MCF 10A (cell line): Measurements from ENCODE around the gene TBCD. TPM values are rescaled to one million over a fixed set of nuclear protein-coding genes. Genes with fewer than 3 reads are reported as not detected.
A peak's percentile ranks its signal among the peaks of the same experiment; 100 is the strongest.

ENCODE experiments used
- BruUV-seq: library from RNA; stranded (reverse); fragments of 400-500 nt; replicated peaks from 2 replicates; lab custom pipeline; 2021; lab: Mats Ljungman, UMichigan
- CTCF ChIA-PET: fragments of 300-600 bp; sonication (Branson Sonifier 250); formaldehyde crosslinking; extraction: SDS; loops from one replicate; lab custom pipeline; 2021; ENCODE audit warnings: antibody characterized with exemption, inconsistent platforms; lab: Yijun Ruan, JAX
- POLR2A ChIA-PET: fragments of 300-600, 350-650 bp; sonication (Branson Sonifier 250); formaldehyde crosslinking; extraction: SDS; loops from one replicate; lab custom pipeline; 2020; ENCODE audit warnings: antibody characterized with exemption, inconsistent platforms; lab: Yijun Ruan, JAX
- DNase-seq: peaks from one replicate; pipeline ENCODE4 v3.0.0-alpha.2; 2018; ENCODE audit not compliant: unreplicated experiment
- H3K27ac Mint-ChIP-seq: one replicate; pipeline ENCODE4 v1.8.0; 2022; ENCODE audit warnings: mild to moderate bottlenecking, low read depth, mixed read lengths; ENCODE audit not compliant: unreplicated experiment
- H3K27me3 Mint-ChIP-seq: one replicate; pipeline ENCODE4 v1.8.0; 2022; ENCODE audit warnings: mixed read lengths; ENCODE audit not compliant: insufficient read depth, unreplicated experiment
- H3K36me3 Mint-ChIP-seq: one replicate; pipeline ENCODE4 v1.8.0; 2022; ENCODE audit warnings: mild to moderate bottlenecking, moderate library complexity, mixed read lengths; ENCODE audit not compliant: insufficient read depth, unreplicated experiment
- H3K4me1 Mint-ChIP-seq: one replicate; pipeline ENCODE4 v1.8.0; 2022; ENCODE audit warnings: mixed read lengths; ENCODE audit not compliant: insufficient read depth, unreplicated experiment
- H3K4me3 Mint-ChIP-seq: one replicate; pipeline ENCODE4 v1.8.0; 2022; ENCODE audit warnings: mild to moderate bottlenecking, moderate library complexity, mixed read lengths; ENCODE audit not compliant: unreplicated experiment
- H3K9me3 Mint-ChIP-seq: one replicate; pipeline ENCODE4 v1.8.0; 2022; ENCODE audit warnings: mixed read lengths; ENCODE audit not compliant: unreplicated experiment
- intact Hi-C: fragments of 100-400 bp; cut with micrococcal nuclease; formaldehyde crosslinking; loops from 2 replicates; pipeline ENCODE4 v1.14.1; 2022
- total RNA-seq: library from RNA; stranded (reverse); gene quantifications from 2 replicates; pipeline ENCODE4 v1.2.3, GENCODE V29; 2022
- TF ChIP-seq, protein P1 (sequence below): fragments of 200-600 bp; IDR thresholded peaks from one replicate; pipeline ENCODE4 v1.8.0; 2022; ENCODE audit warnings: antibody characterized with exemption, mild to moderate bottlenecking; ENCODE audit not compliant: unreplicated experiment

TBCD gene
- total RNA-seq, 1 experiment from 2014 or later: 76.2 TPM

DNA sequence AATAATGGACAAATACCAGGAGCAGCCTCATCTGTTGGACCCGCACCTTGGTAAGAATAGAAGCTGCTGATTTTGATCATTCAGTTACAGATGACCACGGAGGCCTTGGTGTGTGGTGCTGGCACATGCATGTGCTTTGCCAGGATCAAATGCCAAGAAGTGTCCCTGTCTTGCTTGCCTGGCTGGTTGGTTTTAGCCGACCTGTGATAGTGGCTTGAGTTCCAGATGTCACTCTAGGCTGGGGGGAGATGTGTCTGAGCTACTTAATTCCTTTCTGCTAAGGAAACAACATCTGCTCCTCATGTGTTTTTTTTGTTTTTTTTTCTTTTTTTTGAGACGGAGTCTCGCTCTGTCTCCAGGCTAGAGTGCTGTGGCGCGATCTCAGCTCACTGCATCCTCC lies 4.3 kb downstream of the TBCD start:
- TF ChIP-seq, protein P1, sequence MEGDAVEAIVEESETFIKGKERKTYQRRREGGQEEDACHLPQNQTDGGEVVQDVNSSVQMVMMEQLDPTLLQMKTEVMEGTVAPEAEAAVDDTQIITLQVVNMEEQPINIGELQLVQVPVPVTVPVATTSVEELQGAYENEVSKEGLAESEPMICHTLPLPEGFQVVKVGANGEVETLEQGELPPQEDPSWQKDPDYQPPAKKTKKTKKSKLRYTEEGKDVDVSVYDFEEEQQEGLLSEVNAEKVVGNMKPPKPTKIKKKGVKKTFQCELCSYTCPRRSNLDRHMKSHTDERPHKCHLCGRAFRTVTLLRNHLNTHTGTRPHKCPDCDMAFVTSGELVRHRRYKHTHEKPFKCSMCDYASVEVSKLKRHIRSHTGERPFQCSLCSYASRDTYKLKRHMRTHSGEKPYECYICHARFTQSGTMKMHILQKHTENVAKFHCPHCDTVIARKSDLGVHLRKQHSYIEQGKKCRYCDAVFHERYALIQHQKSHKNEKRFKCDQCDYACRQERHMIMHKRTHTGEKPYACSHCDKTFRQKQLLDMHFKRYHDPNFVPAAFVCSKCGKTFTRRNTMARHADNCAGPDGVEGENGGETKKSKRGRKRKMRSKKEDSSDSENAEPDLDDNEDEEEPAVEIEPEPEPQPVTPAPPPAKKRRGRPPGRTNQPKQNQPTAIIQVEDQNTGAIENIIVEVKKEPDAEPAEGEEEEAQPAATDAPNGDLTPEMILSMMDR: no peak
- intact Hi-C loops: no loop called here
- POLR2A ChIA-PET: interaction anchor here (0.5 kb wide), 1 partner anchor 12 kb away, joined by 3 read pairs; no protein-coding TSS in a partner anchor

DNA sequence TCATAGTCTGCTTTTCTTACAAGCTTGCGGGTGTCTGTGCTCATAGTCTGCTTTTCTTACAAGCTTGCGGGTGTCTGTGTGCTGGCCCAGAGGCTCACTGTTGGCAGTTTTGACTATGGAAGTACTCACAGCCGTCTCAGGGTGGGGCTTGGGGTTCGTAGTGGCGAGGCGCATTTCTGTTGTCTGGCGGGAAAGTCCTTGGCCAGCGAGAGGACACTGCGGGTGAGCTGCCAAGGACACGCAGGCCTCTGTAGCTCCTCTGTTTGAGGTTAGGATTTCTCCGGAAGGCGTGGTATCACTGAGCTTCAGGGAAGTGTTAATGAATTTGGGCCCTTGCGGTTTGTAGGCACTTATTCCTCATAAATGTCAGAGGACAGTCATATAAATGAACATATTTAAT lies 13.5 kb downstream of the TBCD start:
- ChIA-PET CTCF (interaction anchor here (0.6 to 0.7 kb wide), 3 partner anchors 11 to 401 kb away, joined by 3 read pairs; no protein-coding TSS in a partner anchor), POLR2A (no interaction called here)
- BruUV-seq: no TSS peak
- Mint-ChIP-seq H3K4me1 (no peaks in the 10 kb centered on the region), H3K36me3 (peaks cover 42% of the 10 kb centered on the region), H3K9me3 (no peaks in the 10 kb centered on the region), H3K27me3 (no peaks in the 10 kb centered on the region), H3K4me3 (no peak overlapping the region), H3K27ac (no peak overlapping the region)
- intact Hi-C loops: loop anchor here (10.0 kb wide), 1 partner anchor 121 kb away; the partner anchor contains the start of gene WDR45B
- no peak for DNase-seq
- TF ChIP-seq, protein P1: no peak

More for the DNA sequence above, 4.3 kb downstream of the TBCD start:
- Mint-ChIP-seq H3K4me3 (no peak overlapping the region), H3K36me3 (peaks cover 17% of the 10 kb centered on the region), H3K27ac (no peak overlapping the region), H3K27me3 (no peaks in the 10 kb centered on the region), H3K4me1 (no peaks in the 10 kb centered on the region), H3K9me3 (no peaks in the 10 kb centered on the region)
- CTCF ChIA-PET: interaction anchor here (0.6 to 2.4 kb wide), 3 partner anchors 10 to 201 kb away, joined by 3 to 8 read pairs (median 5); no protein-coding TSS in a partner anchor
- no peak for DNase-seq
- BruUV-seq: no TSS peak

DNA sequence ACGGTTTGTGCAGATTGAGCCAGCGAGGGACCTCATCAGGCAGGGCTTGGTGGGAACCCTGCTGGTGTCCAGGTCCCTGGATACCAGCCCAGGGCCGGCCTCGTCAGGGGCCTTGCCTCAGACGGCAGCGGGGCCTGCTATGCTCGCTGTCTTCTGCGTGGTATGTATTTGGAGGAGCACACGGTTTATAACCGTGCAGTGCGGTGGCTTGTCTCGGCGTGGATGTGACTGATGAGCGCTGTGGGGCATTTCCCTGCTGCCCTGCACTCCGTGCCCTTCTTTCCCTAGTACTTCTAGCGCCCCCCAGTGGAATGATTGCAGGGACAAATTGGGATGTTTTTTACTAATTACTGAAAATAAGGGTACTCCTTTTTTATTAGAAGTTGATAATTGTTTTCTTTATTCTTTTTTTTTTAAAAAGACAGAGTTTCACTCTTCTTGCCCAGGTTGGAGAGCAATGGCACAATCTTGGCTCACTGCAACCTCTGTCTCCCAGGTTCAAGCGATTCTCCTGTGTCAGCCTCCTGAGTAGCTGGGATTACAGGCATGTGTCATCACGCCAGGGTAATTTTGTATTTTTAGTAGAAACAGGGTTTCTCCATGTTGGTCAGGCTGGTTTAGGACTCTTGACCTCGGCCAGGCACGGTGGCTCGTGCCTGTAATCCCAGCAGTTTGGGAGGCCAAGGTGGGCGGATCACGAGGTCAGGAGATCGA lies 15.3 kb downstream of the TBCD start:
- Mint-ChIP-seq H3K4me3 (no peak overlapping the region), H3K4me1 (peaks cover 4% of the 10 kb centered on the region), H3K27me3 (no peaks in the 10 kb centered on the region), H3K27ac (no peak overlapping the region), H3K36me3 (peaks cover 42% of the 10 kb centered on the region), H3K9me3 (no peaks in the 10 kb centered on the region)
- TF ChIP-seq, protein P1: peak; percentile 52
- intact Hi-C loops: loop anchor here (10.0 kb wide), 1 partner anchor 122 kb away; the partner anchor contains the start of gene WDR45B
- DNase-seq: peak; percentile 60
- ChIA-PET CTCF (interaction anchor here (0.7 to 1.9 kb wide), 4 partner anchors 12 to 374 kb away, joined by 4 to 8 read pairs (median 6); no protein-coding TSS in a partner anchor), POLR2A (interaction anchor here (1.0 kb wide), 1 partner anchor 14 kb away, joined by 3 read pairs; no protein-coding TSS in a partner anchor)
- no TSS peak for BruUV-seq

DNA sequence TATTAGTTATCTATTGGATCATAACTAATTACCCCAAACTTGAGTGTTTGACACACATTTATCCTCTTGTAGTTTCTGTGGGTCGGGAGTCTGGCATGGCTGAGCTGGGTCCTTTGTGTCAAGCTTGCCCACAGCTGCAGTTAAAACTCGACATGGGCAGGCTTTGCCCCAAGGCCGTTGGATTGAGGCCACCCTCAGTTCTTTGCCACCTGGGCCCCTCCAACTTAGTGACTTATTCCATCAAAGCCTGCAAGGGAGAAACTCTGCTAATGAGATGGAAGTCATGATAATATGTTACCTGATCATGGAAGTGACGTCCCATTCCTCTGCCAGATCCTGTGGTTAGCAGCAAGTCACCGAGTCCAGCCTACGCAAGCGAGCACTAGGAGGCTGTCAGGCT lies 17.2 kb downstream of the TBCD start:
- POLR2A ChIA-PET: no interaction called here
- Mint-ChIP-seq H3K4me1 (peaks cover 6% of the 10 kb centered on the region), H3K4me3 (no peak overlapping the region), H3K27ac (peak overlapping the region; percentile 39), H3K27me3 (no peaks in the 10 kb centered on the region), H3K9me3 (no peaks in the 10 kb centered on the region), H3K36me3 (peaks cover 42% of the 10 kb centered on the region)
- no TSS peak for BruUV-seq
- intact Hi-C loops: loop anchor here (10.0 kb wide), 1 partner anchor 124 kb away; the partner anchor contains the start of gene WDR45B
- TF ChIP-seq, protein P1: no peak
- no peak for DNase-seq
- CTCF ChIA-PET: interaction anchor here (0.6 to 1.9 kb wide), 6 partner anchors 13 to 418 kb away, joined by 3 to 8 read pairs (median 3); no protein-coding TSS in a partner anchor
